H9 (cell line): Measurements from ENCODE around the gene CTCF. TPM values are rescaled to one million over a fixed set of nuclear protein-coding genes. Genes with fewer than 3 reads are reported as not detected.

Source experiments
- DNase-seq: peaks from one replicate; pipeline ENCODE4 v3.0.0-alpha.2; 2017
- H2AFZ ChIP-seq: one replicate; pipeline ENCODE4 v1.6.1; 2013; ENCODE audit warnings: mild to moderate bottlenecking, low read length, control low read depth, moderate library complexity
- H2AK5ac ChIP-seq: 2 replicates; pipeline ENCODE4 v1.6.1; 2013; ENCODE audit warnings: low read length, control low read depth, mixed read lengths; ENCODE audit not compliant: insufficient read length
- H2BK120ac ChIP-seq: one replicate; pipeline ENCODE4 v1.6.1; 2013; ENCODE audit warnings: low read depth, mild to moderate bottlenecking, low read length, control low read depth, inconsistent platforms; ENCODE audit not compliant: poor library complexity, severe bottlenecking
- H2BK12ac ChIP-seq: 2 replicates; pipeline ENCODE4 v1.6.1; 2013; ENCODE audit warnings: low read length, control low read depth, mixed read lengths, low read depth; ENCODE audit not compliant: insufficient read length
- H2BK15ac ChIP-seq: 2 replicates; pipeline ENCODE4 v1.6.1; 2013; ENCODE audit warnings: low read depth, low read length, control low read depth
- H2BK20ac ChIP-seq: one replicate; pipeline ENCODE4 v1.6.1; 2013; ENCODE audit warnings: low read depth, mild to moderate bottlenecking, low read length, control low read depth, inconsistent platforms; ENCODE audit not compliant: poor library complexity, severe bottlenecking
- H2BK5ac ChIP-seq: 2 replicates; pipeline ENCODE4 v1.6.1; 2013; ENCODE audit warnings: low read length, control low read depth, mixed read lengths; ENCODE audit not compliant: insufficient read length
- H3K14ac ChIP-seq: 2 replicates; pipeline ENCODE4 v1.6.1; 2013; ENCODE audit warnings: low read length, control low read depth; ENCODE audit not compliant: insufficient read depth
- H3K18ac ChIP-seq: 2 replicates; pipeline ENCODE4 v1.6.1; 2013; ENCODE audit warnings: low read depth, mild to moderate bottlenecking, mixed read lengths, low read length, control low read depth; ENCODE audit not compliant: insufficient read length
- H3K23ac ChIP-seq: 2 replicates; pipeline ENCODE4 v1.6.1; 2013; ENCODE audit warnings: low read length, control low read depth, mixed read lengths, low read depth; ENCODE audit not compliant: insufficient read length
- H3K23me2 ChIP-seq: 2 replicates; pipeline ENCODE4 v1.6.1; 2013; ENCODE audit warnings: low read depth, mild to moderate bottlenecking, mixed read lengths, low read length, control low read depth; ENCODE audit not compliant: insufficient read length, poor library complexity, severe bottlenecking
- H3K27ac ChIP-seq: 2 replicates; pipeline ENCODE4 v1.5.1; 2013; ENCODE audit warnings: low read length, control low read depth, mixed read lengths, low read depth; ENCODE audit not compliant: insufficient read length
- H3K27me3 ChIP-seq: 2 replicates; pipeline ENCODE4 v1.6.1; 2013; ENCODE audit warnings: low read length, control low read depth, inconsistent platforms; ENCODE audit not compliant: insufficient read depth
- H3K4ac ChIP-seq: 2 replicates; pipeline ENCODE4 v1.6.1; 2013; ENCODE audit warnings: low read depth, mild to moderate bottlenecking, control low read depth, inconsistent platforms, low read length, moderate library complexity
- H3K4me1 ChIP-seq: 2 replicates; pipeline ENCODE4 v1.6.1; 2013; ENCODE audit warnings: low read length, control low read depth, inconsistent platforms; ENCODE audit not compliant: insufficient read depth
- H3K4me2 ChIP-seq: 2 replicates; pipeline ENCODE4 v1.6.1; 2013; ENCODE audit warnings: low read length, control low read depth, mixed read lengths; ENCODE audit not compliant: insufficient read length, insufficient read depth
- H3K56ac ChIP-seq: 2 replicates; pipeline ENCODE4 v1.6.1; 2013; ENCODE audit warnings: low read depth, mild to moderate bottlenecking, mixed read lengths, low read length, control low read depth; ENCODE audit not compliant: insufficient read length
- H3K79me1 ChIP-seq: 2 replicates; pipeline ENCODE4 v1.6.1; 2013; ENCODE audit warnings: low read depth, mild to moderate bottlenecking, moderate library complexity, low read length, control low read depth, inconsistent platforms; ENCODE audit not compliant: insufficient read depth, poor library complexity, severe bottlenecking
- H3K79me2 ChIP-seq: 2 replicates; pipeline ENCODE4 v1.6.1; 2013; ENCODE audit warnings: low read length, control low read depth, inconsistent platforms; ENCODE audit not compliant: insufficient read depth
- H3K9ac ChIP-seq: 2 replicates; pipeline ENCODE4 v1.6.1; 2013; ENCODE audit warnings: low read length, control low read depth, mixed read lengths; ENCODE audit not compliant: insufficient read length; ENCODE audit errors: extremely low read depth
- H3K9me3 ChIP-seq: one replicate; pipeline ENCODE4 v1.6.1; 2013; ENCODE audit warnings: low read depth, low read length, inconsistent platforms; ENCODE audit not compliant: control insufficient read depth
- H3T11ph ChIP-seq: one replicate; pipeline ENCODE4 v1.6.1; 2013; ENCODE audit warnings: mild to moderate bottlenecking, low read length, control low read depth, inconsistent platforms
- H4K20me1 ChIP-seq: one replicate; pipeline ENCODE4 v1.6.1; 2013; ENCODE audit not compliant: control insufficient read depth, insufficient read length, insufficient read depth
- H4K5ac ChIP-seq: 2 replicates; pipeline ENCODE4 v1.6.1; 2013; ENCODE audit warnings: low read depth, mild to moderate bottlenecking, mixed read lengths, low read length, control low read depth; ENCODE audit not compliant: insufficient read length
- H4K8ac ChIP-seq: replicated peaks from 2 replicates; pipeline ENCODE4 v1.6.1; 2013; ENCODE audit warnings: low read length, control low read depth, mixed read lengths, low read depth; ENCODE audit not compliant: insufficient read length
- H4K91ac ChIP-seq: 2 replicates; pipeline ENCODE4 v1.6.1; 2013; ENCODE audit warnings: low read depth, mild to moderate bottlenecking, moderate library complexity, mixed read lengths, low read length, control low read depth; ENCODE audit not compliant: insufficient read length
- H3K27ac Mint-ChIP-seq, 3 experiments: 2 replicates in 2 of 3; 3 replicates in 1 of 3; pipeline ENCODE4 v1.8.0; 2020 to 2021; ENCODE audit warnings: mixed read lengths in 3 of 3, mild to moderate bottlenecking in 1 of 3, moderate library complexity in 1 of 3
- H3K27me3 Mint-ChIP-seq: 2 replicates; pipeline ENCODE4 v1.8.0; 2021; ENCODE audit warnings: low read depth, mild to moderate bottlenecking, moderate library complexity, mixed read lengths
- H3K36me3 Mint-ChIP-seq, 3 experiments: 2 replicates in 2 of 3; 3 replicates in 1 of 3; pipeline ENCODE4 v1.8.0; 2020 to 2021; ENCODE audit warnings: low read depth in 3 of 3, mixed read lengths in 3 of 3; ENCODE audit not compliant: insufficient read depth in 1 of 3
- H3K4me1 Mint-ChIP-seq, 2 experiments: 2 replicates each; pipeline ENCODE4 v1.8.0; 2020; ENCODE audit warnings: mixed read lengths in 2 of 2
- H3K4me3 Mint-ChIP-seq, 2 experiments: 2 replicates in 1 of 2; 3 replicates in 1 of 2; pipeline ENCODE4 v1.8.0; 2020 to 2021; ENCODE audit warnings: mild to moderate bottlenecking in 2 of 2, mixed read lengths in 2 of 2, moderate library complexity in 1 of 2
- H3K9me3 Mint-ChIP-seq, 2 experiments: 2 replicates in 1 of 2; 3 replicates in 1 of 2; pipeline ENCODE4 v1.8.0; 2020; ENCODE audit warnings: mild to moderate bottlenecking in 2 of 2, mixed read lengths in 2 of 2, moderate library complexity in 1 of 2
- CTCF ChIP-seq: fragments of 200-600 bp; sonication (generic); conservative IDR thresholded peaks from 3 replicates; pipeline ENCODE4 v1.8.0; 2021; ENCODE audit warnings: antibody characterized with exemption, mild to moderate bottlenecking
- WGBS: extraction: QIAGEN DNeasy Blood & Tissue Kit; methylation state at CpG from one replicate; pipeline ENCODE4 v1.1.7; 2013; ENCODE audit warnings: missing lambda C conversion rate, low lambda C conversion rate, mixed read lengths; ENCODE audit not compliant: insufficient read length; ENCODE audit errors: extremely low coverage; 5-methylcytosine and 5-hydroxymethylcytosine counted together
- total RNA-seq: library from RNA; stranded (reverse); gene quantifications from 2 replicates; pipeline ENCODE4 v1.2.1, GENCODE V29; 2021

The CTCF gene
- total RNA-seq, 1 experiment from 2014 or later, result 87.3 TPM

DNA sequence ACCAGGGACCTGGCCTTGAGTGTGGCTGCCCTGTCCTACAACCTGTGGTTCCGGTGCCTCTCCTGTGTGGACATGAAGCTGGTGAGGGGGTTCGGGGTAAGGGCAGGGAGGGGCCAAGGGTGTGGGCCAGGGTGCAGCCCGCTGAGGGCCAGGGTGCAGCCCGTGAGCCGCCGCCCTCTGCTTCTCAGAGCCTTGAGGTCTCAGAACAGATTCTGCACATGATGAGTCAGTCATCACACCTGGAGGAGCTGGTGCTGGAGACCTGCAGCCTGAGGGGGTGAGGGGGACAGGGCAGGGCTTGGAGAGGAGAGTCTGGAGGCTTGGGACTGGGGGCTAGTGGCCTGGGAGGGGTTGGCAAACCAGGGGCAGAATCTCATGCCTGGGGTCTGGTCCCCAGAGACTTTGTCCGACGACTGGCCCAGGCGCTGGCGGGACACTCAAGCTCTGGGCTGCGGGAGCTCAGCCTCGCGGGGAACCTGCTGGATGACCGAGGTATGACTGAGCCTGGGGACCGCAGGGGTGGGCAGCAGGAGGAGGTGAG is 84.9 kb downstream of the CTCF start:
- Mint-ChIP-seq H3K4me3 (no peak overlapping the region; a peak in 1 of 5 replicates), H3K4me1 (peaks cover 3 to 9% of the 10 kb centered on the region in 2 experiments; a peak in 3 of 4 replicates), H3K36me3 (peaks cover 6 to 26% (median 23%) of the 10 kb centered on the region in 3 experiments; a peak in 6 of 7 replicates), H3K9me3 (no peaks in the 10 kb centered on the region), H3K27ac (no peak overlapping the region), H3K27me3 (peaks cover 9% of the 10 kb centered on the region)
- H4K8ac ChIP-seq, result no peak overlapping the region
- no peak overlapping the region for H2AK5ac ChIP-seq
- WGBS, result no CpG with 5 or more reads among the region's 15 CpGs
- H3K9me3 ChIP-seq, result no peaks in the 10 kb centered on the region
- H3K4ac ChIP-seq, result no peak overlapping the region
- no peak overlapping the region for H3K27ac ChIP-seq
- no peaks in the 10 kb centered on the region for H3K79me1 ChIP-seq
- H2BK12ac ChIP-seq, result no peak overlapping the region
- no peak overlapping the region for H3K14ac ChIP-seq
- H3K4me1 ChIP-seq, result no peaks in the 10 kb centered on the region
- no peak overlapping the region for H3K56ac ChIP-seq
- H3T11ph ChIP-seq, result no peak overlapping the region
- TF ChIP-seq CTCF, result no peak
- peaks cover 8% of the 10 kb centered on the region for H3K23me2 ChIP-seq
- no peak overlapping the region for H3K18ac ChIP-seq
- H2AFZ ChIP-seq, result no peak overlapping the region
- DNase-seq, result no peak
- no peak overlapping the region for H4K5ac ChIP-seq
- H2BK15ac ChIP-seq, result no peak overlapping the region
- H4K91ac ChIP-seq, result no peak overlapping the region
- no peak overlapping the region for H3K23ac ChIP-seq
- no peak overlapping the region for H2BK20ac ChIP-seq
- H4K20me1 ChIP-seq, result no peaks in the 10 kb centered on the region
- H2BK5ac ChIP-seq, result no peak overlapping the region
- no peak overlapping the region for H3K9ac ChIP-seq
- no peaks in the 10 kb centered on the region for H3K79me2 ChIP-seq
- no peaks in the 10 kb centered on the region for H3K27me3 ChIP-seq
- H2BK120ac ChIP-seq, result no peak overlapping the region
- no peak overlapping the region for H3K4me2 ChIP-seq
